Middle frontal gyrus (tissue), 1 donor: ENCODE data around the gene RIOK1.
"Not testable (repeated sequence)": the region's sequence is repeated elsewhere in the genome, so short reads cannot be mapped to it uniquely, and the experiment has no call there.

Experiments
- DNase-seq: peaks from one replicate; pipeline ENCODE4 v3.0.0-alpha.2; 2015; ENCODE audit warnings: low spot score; ENCODE audit errors: extremely low spot score

Gene RIOK1

GRCh38 chr6:7439228-7439627 lies 49.6 kb downstream of the RIOK1 start:
- no peak for DNase-seq

- DNase-seq = no peak
Observed at GRCh38 chr6:7440476-7440875, 50.9 kb downstream of the RIOK1 start.

- no peak for DNase-seq
Observed at GRCh38 chr6:7441048-7441775, 51.6 kb downstream of the RIOK1 start.

DNA sequence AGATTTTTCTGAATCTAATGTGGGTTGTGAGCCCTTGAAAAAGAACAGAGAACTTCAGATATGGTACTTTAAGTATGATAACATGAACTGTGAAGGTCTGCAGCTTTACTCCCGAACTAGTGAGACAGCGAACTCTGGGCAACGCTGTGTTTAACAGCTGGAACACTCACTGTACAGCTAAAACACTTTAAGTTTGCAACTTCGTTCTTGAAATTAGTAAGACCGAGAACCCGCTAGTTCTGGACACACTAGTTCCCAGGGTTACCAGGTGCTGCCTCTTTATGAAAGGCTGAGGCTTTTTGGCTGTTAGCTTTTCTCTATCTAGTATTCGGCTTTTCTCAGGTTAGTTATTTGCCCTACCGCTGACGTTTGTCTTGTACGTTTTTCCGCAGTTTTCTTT lies 52.9 kb downstream of the RIOK1 start:
- no peak for DNase-seq

DNA sequence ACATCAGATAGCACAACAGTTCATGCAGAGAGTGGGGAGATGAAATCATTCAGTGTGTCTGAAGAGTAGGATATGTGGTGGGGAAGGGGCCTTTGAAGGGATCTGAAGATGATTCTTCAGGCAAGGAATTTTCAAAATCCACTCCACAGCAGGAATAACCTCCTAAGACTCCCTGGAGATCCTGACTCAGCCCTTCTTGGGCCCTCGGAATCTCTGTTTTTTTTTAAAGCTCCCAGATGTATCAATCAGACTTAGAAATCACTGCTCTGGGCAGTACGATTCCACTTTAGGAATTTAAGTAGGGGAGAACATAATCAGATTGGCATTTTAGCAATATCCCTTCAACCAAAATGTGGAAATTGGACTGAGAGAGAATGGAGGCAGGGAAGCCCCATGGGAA lies 55.5 kb downstream of the RIOK1 start:
- DNase-seq = no peak

DNA sequence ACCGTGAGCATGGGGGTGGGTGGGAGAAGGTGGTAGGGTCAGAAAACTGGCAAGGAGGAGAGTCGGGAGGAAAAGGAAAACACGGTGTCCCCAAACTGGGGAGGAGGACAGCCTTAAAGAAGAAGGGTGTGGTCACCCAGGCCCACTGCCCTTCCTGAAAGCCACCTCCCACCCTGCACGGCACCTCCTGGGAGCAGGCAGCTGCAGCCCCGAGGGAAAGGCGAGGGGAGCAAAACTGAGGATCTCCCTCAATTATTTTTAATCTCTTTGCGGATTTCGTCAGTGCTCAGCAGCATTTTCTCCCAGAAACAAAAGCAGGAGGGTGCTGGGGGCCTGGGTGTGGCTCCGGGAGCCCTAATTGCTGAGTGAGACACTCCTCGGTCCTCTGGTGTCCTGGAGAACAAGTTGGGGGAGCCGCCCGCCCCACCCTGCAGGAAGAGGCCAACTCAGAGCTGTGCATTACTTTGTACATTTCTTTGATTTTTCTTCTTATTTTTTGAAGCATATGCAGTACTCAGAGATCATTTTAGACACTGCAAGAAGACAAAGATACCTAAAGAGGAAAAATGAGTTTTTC lies 56.4 kb downstream of the RIOK1 start:
- no peak for DNase-seq

DNA sequence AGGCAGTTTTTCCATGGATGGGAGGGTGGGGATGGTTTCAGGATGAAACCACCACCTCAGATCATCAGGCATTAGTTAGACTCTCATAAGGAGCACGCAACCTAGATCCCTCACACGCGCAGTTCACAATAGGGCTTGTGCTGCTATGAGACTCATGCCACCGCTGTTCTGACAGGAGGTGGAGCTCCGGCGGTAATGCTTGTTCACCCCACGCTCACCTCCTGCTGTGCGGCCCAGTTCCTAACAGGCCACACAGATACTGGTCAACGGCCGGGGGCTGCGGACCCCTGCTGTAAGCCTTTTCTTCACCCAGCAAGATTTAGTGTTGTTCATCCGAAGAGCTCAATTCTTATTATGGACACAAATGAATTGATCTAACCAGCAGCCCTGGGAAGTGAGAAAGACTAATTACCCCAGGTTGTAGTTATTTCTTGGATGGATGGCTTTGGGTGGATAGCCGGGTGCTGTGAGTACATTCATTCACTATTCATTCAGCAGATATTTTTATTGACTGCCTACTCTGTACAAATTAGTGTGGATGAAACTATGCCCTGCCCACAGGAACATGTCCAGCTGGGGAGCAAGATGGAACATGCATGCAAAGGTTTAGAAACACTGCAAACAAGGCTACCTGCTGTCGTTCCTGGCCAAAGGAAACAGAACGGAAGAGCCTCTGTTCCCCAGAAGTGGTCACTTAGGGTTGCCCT lies 57.2 kb downstream of the RIOK1 start:
- no peak for DNase-seq

DNA sequence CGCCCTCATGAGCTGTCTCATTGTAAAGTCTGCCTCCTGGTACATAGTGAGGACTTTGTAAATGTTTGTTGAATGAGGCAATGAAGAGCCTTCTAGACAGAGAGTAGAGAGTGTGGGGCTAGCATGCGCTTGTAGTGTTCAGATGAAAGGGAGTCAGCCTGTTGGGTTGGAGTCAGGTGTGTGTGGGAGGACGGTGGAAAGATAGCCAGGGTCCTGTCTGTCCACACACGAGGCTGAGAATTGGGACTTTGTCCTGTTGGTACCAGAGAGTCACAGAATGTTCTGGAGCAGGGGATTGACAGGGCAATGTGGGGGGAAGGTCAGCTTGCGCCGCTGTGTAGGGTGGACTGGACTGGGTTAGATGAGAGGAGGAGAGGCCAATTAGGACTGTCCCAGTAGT lies 58.6 kb downstream of the RIOK1 start:
- DNase-seq = no peak

GRCh38 chr6:7449018-7449417 lies 59.4 kb downstream of the RIOK1 start:
- no peak for DNase-seq

DNA sequence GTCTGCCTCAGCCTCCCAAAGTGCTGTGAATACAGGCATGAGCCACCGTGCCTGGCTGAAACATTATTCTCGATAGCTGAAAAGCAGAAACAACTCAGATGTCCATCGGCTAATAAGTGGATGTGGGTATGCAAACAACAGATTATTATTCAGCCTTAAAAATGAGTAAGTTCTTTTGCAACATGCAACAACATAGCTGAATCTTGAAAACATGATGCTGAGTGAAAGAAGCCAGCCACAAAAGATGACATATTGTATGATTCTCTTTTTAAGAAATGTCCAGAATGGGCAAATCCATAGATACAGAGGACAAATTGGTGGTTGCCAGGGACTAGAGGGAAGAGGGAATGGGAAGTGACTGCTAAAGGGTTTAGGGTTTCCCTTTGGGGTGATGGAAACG lies 61.7 kb downstream of the RIOK1 start:
- no peak for DNase-seq

DNA sequence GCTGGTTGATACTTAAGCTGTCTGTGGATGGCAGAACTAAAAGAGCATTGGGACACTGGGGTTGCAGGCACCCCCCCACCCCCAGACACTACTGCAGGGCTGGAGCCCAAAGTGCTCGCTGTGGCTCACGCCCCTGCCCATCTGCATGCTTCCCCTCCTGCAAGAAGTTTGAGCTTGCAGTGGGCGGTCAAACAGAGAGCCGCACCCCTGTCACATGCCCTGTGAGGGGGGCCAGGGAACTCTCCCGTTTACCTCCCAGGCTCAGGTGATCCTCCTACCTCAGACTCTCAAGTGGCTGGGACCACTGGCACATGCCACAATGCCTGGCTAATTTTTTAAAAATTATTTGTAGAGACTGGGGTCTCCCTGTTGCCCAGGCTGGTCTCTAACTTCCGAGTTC lies 63.3 kb downstream of the RIOK1 start:
- no peak for DNase-seq

DNA sequence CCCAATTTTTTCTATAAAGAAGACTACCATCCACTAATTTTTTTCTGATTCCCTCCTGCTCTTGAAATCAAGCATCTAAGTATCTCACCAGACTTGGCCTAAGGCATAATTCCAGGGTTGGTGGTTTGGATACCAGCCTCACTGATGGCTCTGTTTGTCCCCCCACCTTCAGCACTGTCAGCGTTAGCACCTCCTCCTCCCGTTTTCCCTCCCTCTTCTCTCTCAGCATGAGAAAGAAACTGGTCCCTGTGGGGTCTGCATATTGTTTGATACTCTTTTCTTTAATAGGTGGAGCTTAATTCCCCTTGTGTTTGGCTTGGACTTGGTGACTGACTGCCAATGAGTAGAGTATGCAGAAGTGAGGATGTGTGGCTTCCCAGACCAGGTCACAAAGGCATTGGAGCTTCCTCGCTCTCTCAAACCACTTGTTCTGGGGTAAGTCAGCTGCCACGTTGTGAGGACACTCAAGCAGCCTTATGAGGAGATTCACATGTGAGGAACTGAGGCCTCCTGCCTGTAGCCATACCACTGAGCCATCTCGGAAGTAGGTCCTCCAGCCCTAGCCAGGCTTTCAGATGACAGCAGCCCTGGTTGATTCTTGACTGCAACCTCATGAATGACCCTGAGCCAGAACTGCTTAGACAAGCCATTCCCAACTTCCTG lies 65.2 kb downstream of the RIOK1 start:
- no peak for DNase-seq

GRCh38 chr6:7456302-7456701 lies 66.7 kb downstream of the RIOK1 start:
- DNase-seq = not testable (repeated sequence)

DNA sequence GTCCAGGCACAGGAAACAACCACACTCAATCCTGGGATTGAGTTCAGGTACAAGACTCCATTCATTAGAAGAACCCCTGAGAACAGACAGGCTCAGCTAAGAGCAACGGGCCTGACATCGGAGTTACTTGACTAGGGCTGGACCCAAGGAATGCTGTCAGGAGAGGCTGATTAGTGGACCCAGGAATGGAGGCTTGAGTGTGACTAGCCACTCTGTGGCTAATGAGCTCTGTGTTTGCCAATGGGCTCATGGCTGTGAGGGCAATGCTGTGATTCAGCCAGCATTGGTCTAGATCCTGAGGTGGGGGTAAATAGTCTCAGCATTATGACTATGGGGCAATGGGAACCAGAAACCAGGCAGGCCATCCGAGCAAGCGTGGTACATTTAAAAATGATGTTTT lies 71.8 kb downstream of the RIOK1 start:
- DNase-seq = no peak

GRCh38 chr6:7463785-7464184 lies 74.2 kb downstream of the RIOK1 start:
- no peak for DNase-seq

GRCh38 chr6:7467007-7467897 lies 77.6 kb downstream of the RIOK1 start:
- DNase-seq = no peak
